AG08396 (cell line): ENCODE data around the gene NOSIP.

ENCODE experiments used
- DNase-seq: peaks from one replicate; pipeline ENCODE4 v3.0.0; 2012; ENCODE audit warnings: low spot score, mixed read lengths

Gene NOSIP

GRCh38 chr19:49594993-49595818 lies 14.8 kb upstream of the NOSIP start:
- DNase-seq, result no peak

DNA sequence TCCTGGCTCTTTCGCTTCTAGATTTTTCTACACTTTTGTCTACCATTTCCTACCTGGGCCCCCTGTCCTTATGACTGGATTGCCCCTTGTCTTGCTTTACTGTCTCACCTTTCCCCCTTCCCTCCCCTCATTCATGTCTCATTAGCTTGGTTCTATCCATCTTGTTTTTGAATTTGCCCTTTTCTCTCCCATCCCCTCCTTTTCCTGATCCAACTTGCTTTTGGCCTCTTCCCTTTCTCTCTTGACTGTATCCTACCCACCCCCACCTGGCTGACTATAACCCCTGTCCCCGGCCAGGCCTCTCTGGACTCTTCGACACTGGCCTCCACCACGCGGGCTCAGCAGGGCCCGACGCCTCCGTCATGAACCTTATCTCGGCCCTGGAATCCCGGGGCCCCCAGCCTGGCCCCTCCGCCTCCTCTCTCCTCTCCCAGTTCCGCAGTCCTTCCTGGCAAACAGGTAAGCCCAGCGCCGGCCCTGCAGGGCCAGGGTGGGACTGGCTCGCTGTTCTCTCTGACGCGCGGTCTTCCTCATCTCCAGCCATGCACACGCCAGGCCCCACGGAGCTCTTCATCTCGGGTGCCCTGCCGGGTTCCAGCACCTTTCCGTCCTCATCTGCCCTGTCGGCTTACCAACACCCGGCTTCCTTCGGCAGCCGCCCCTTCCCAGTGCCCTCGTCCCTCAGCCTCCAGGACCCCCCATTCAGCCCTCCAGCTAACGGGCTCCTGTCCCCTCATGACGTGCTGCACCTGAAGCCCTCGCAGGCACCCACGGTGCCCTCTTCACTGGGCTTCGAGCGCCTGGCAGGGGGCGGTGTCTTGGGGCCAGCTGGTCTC lies 14.0 kb upstream of the NOSIP start:
- DNase-seq, result no peak

DNA sequence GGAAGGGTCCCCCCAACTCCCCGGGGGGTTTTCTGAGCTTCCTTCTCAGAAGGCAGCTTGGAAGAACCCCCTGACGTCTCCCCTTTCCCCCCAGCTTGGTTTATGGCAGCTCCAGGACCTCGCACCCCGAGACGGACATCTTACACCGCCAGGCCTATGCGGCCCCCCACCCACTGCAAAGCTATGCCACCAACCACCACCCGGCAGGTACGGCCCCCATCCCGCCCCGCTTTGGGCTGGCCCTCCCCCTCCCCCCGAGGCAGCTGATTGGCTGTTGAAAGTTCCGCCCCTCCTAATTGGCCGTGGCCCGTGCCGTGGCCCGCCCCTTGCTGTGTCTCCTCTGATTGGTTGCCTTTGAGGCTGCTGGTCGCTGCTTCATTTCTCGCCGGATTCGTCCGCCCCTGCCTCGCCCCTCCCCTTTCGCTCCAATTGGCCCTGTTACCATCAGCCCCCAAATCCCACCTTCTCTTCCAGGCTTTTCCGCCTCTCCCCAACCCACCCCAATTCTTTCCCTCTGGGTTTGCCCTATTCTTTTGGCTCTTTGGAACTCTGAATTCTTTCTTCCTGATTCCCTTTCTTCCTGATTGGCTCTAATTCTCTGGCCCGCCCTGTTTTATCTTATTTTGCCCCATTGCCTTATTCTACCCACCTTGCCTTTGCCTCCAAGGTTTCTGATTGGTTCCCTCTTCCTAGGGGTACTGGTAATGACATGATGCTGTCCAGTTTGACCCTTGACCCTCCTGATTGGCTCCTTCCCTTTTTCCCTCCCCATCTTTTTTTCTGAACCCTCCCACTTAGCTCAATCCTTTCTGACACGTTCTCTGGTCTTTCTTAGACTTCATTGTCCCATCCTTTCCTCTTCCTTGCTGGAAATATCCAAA lies 13.1 kb upstream of the NOSIP start:
- DNase-seq, result peak; percentile 100

DNA sequence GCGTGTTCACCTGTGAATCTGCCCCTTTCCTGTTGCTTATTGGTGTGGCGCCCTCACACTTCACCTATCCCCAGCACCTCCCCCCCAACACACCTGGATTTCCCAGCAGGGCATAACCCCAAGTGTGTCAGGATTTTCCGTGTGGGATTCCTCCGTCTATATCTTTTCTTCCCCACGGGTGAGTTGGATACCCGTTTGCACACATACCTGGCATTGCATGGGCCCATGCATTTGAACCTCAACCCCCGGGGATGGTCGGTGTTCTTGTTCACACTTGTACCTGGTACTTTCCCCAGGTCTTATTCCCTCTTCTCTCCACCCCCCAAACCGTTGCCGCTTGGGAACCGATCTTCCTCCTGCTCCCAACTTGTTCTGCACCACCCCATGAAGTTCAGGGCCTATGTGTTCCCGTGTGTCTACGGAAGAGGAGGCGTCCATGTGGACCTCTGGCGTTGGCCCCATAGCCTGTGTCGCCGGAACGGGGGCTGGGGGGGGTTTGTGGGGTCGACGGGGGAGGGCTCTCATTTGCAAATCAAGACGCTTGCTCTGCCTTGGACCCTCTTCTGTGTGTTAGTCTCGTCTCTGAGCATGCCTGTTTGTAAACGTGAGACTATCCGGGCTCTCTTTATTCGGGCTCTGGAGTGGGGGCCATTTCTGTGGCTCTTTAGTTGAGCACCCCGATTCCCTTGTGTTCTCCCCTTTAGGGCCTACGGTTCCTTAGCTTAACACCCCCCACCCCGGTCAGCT lies 12.3 kb upstream of the NOSIP start:
- peak; percentile 42 for DNase-seq

- DNase-seq, result peak; percentile 62
Observed at GRCh38 chr19:49591731-49592485, 11.6 kb upstream of the NOSIP start.

GRCh38 chr19:49590971-49591730 lies 10.8 kb upstream of the NOSIP start, which contains the start of gene PRR12:
TSS of gene PRR12 (plus strand) at chr19:49591182. CDS start at chr19:49591655, 473 bp downstream.
- peak; percentile 92 for DNase-seq

GRCh38 chr19:49590071-49590970 lies 10.0 kb upstream of the NOSIP start:
- DNase-seq, result peak; percentile 95

DNA sequence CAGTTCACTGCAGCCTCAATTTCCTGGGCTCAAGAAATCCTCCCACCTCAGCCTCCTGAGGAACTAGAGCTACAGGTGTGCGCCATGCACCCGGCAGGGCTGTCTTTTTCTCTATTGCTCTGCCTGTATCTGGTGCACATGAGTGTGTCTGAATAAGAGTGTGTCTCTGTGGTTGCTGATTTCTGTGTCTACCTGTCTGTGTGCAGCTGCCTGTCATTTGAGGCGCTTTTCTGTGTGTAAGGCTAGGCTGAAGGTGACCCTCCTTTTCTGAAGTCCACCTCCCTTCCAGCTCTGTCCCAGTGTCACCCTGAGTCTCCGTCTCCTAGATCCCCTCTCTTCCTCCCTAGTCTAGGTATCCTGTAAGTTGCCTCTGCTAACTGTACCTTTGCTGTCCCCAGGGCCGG lies 9.1 kb upstream of the NOSIP start:
- DNase-seq, result peak; percentile 7

DNA sequence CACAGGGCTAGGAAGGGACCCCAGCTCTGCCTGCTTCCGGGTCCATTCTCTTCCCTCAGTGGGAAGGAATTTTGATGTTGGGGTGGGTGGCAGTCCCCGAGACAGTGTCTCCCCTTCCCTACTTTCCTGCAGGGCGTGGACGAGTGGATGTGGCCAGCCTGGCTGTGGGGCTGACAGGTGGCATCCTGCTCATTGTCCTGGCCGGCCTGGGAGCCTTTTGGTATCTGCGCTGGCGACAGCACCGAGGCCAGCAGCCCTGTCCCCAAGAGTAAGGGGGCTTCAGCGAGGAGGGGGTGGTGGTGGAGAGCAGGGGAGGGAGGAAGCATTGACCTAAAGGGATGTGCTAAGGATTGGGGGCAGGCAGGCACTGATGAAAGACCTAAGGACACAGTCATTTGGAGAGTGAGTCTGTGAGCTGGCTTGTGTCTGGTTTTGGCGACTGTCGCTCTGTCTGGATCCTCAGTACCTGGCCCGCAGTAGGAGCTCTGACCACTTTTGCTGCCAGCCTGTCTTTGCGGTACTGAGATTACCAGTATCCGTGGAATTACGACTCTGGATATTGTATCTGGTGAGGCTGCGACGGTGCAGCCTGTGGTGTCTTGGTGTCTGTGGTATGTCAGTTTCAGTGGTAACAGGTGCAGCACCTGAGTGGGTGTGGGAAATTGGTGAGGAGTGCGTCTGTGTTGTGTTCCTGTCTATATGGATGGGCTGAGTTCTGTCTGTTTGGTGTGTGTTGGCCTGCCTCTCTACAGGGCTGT lies 8.2 kb upstream of the NOSIP start:
- DNase-seq, result no peak

- DNase-seq, result no peak
Observed at GRCh38 chr19:49587227-49587626, 6.9 kb upstream of the NOSIP start.

GRCh38 chr19:49585023-49585422 lies 4.7 kb upstream of the NOSIP start:
- DNase-seq, result no peak

DNA sequence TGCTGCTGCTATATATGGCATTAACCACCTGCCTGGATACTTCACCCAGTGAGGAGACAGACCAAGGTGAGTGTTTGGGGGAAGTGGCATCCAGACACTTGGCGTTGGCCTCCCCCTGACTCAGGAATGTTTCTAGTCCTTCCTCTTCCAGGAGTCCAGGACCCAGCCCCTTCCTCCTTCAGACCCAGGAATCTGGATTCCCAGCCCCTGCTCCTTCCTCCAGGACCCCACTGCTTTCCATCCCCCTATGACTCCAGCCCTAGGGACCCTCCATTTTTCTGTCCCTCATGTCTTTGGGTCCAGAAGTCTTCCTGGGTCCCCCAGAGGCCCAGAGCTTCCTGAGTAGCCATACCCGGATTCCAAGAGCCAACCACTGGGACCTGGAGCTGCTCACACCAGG lies 2.9 kb upstream of the NOSIP start:
- DNase-seq, result no peak

GRCh38 chr19:49581007-49581508 lies 702 bp upstream of the NOSIP start, which contains the start of gene PRRG2:
TSS of gene PRRG2 (plus strand) at chr19:49581316. CDS start at chr19:49583220, 1,904 bp downstream.
- DNase-seq, result no peak

DNA sequence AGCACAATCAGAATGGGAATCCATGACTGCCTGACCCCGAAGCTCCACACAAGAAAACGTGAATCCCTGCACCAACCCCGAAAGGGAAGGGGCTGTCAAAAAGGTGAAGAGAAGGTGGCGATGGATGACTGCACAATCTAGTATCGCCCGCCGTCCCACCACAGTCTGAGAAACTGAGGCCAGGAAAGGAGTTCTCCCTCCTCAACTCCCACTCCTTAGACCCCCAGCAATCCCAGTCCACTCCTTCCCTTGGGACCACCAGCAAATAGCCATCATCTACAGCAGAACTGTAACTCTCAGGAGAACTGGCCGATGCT lies 451 bp downstream of the NOSIP start:
- DNase-seq, result no peak

DNA sequence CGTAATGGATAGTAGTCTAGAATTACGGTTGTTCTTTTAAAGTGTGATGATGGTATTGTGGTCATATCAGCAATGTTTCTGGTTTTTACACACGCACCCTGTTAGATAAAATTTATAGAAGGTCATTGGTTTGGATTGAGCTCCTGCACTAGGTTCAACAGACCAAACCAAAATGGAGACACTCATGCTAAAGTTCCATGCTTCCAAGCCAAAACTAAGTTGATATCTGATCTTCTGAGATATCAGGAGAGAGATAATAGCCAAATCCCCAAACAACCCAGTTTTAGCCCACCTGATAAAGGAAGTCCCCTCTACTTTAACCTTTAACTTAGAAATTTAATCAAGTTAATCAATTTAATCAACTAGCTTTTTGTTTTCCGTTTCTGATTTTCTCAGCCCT lies 1.2 kb downstream of the NOSIP start:
- DNase-seq, result no peak

GRCh38 chr19:49574206-49574755 lies 6.1 kb downstream of the NOSIP start:
- DNase-seq, result no peak

DNA sequence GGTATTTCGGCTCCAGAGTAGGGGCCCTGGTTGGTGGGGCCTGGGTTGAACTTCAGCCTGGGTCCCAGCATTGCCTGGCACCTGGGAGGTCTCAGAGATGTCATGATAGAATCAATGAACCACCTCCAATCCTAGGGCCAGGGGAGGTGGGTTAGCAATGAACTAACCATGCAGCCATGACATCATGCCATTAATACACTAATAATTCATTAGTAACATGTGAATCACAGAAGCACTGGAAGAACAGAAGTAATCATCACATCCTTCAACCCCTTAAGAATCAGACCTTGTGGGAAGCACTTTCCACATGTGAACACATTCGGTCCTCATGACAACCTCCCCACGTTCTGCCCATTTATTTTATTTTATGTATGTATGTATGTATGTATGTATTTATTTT lies 6.9 kb downstream of the NOSIP start:
- DNase-seq, result no peak

GRCh38 chr19:49573009-49573408 lies 7.3 kb downstream of the NOSIP start:
- no peak for DNase-seq
